RWPE1 (cell line): ENCODE results near the gene TINAG.

Experiments
- CTCF ChIA-PET: fragments of 350-600 bp; sonication (Branson Sonifier 250); formaldehyde crosslinking; extraction: SDS; loops from one replicate; lab custom pipeline; 2021; lab: Yijun Ruan, JAX
- POLR2A ChIA-PET: fragments of 400-600 bp; formaldehyde crosslinking; extraction: SDS; loops from one replicate; lab custom pipeline; 2020; ENCODE audit warnings: antibody characterized with exemption; ENCODE audit not compliant: low non-redundant PET; lab: Yijun Ruan, JAX
- DNase-seq: peaks from one replicate; pipeline ENCODE4 v3.0.0; 2012; ENCODE audit warnings: low spot score
- H3K27ac ChIP-seq: fragments of 450-650 bp; 2 replicates; pipeline ENCODE4 v1.5.1; 2017
- CTCF ChIP-seq: fragments of 450-650 bp; conservative IDR thresholded peaks from 2 replicates; pipeline ENCODE4 v1.5.1; 2017; ENCODE audit warnings: low read depth, mild to moderate bottlenecking

TINAG gene

GRCh38 chr6:54299542-54300269 is 8.5 kb upstream of the TINAG start:
- TF ChIP-seq CTCF = no peak
- ChIA-PET POLR2A (no interaction called here), CTCF (no interaction called here)
- DNase-seq = no peak
- no peak overlapping the region for H3K27ac ChIP-seq

GRCh38 chr6:54301770-54302169 is 6.5 kb upstream of the TINAG start:
- CTCF ChIA-PET = interaction anchor here (0.8 kb wide), 1 partner anchor 10 kb away, joined by 3 read pairs; no protein-coding TSS in a partner anchor
- no peak for DNase-seq
- H3K27ac ChIP-seq = no peak overlapping the region
- no peak for TF ChIP-seq CTCF
- POLR2A ChIA-PET = no interaction called here

- no peak overlapping the region for H3K27ac ChIP-seq
- ChIA-PET CTCF (no interaction called here), POLR2A (no interaction called here)
- DNase-seq = no peak
- no peak for TF ChIP-seq CTCF
Measured at GRCh38 chr6:54307439-54307910, 766 bp upstream of the TINAG start.

GRCh38 chr6:54308986-54309315 is 710 bp downstream of the TINAG start:
- CTCF ChIA-PET = no interaction called here
- DNase-seq = no peak
- no peak overlapping the region for H3K27ac ChIP-seq
- no peak for TF ChIP-seq CTCF
- POLR2A ChIA-PET = no interaction called here

GRCh38 chr6:54310377-54311152 is 2.3 kb downstream of the TINAG start:
- DNase-seq = no peak
- H3K27ac ChIP-seq = no peak overlapping the region
- ChIA-PET POLR2A (no interaction called here), CTCF (no interaction called here)
- no peak for TF ChIP-seq CTCF

- CTCF ChIA-PET = no interaction called here
- POLR2A ChIA-PET = no interaction called here
- DNase-seq = no peak
- H3K27ac ChIP-seq = no peak overlapping the region
- TF ChIP-seq CTCF = no peak
Measured at GRCh38 chr6:54315656-54316055, 7.4 kb downstream of the TINAG start.
